Caco-2 (cell line): ENCODE measurements around the gene COG4. TPM values are rescaled to one million over a fixed set of nuclear protein-coding genes. Genes with fewer than 3 reads are reported as not detected.

ENCODE experiments used
- BruUV-seq: library from RNA; stranded (reverse); fragments of 400-500 nt; replicated peaks from 2 replicates; lab custom pipeline; 2021; lab: Mats Ljungman, UMichigan
- CTCF ChIA-PET: fragments of 300-600 bp; sonication (Branson Sonifier 250); formaldehyde crosslinking; loops from one replicate; lab custom pipeline; 2022; ENCODE audit warnings: antibody characterized with exemption; lab: Charles Lee
- POLR2A ChIA-PET: fragments of 300-600 bp; sonication (Branson Sonifier 250); formaldehyde crosslinking; loops from one replicate; lab custom pipeline; 2022; ENCODE audit warnings: antibody characterized with exemption; lab: Charles Lee
- DNase-seq, 2 experiments: peaks; one replicate each; pipeline versions ENCODE4 v3.0.0 to v3.0.0-alpha.2; 2020 to 2022
- H3K27me3 ChIP-seq: replicated peaks from 2 replicates; pipeline ENCODE4 v1.6.0; 2011; ENCODE audit warnings: low read length; ENCODE audit not compliant: control insufficient read depth, insufficient read depth
- H3K36me3 ChIP-seq: 2 replicates; pipeline ENCODE4 v1.5.1; 2011; ENCODE audit warnings: low read length; ENCODE audit not compliant: control insufficient read depth, insufficient read depth
- H3K4me1 ChIP-seq: fragments of 250-450 bp; sonication (Bioruptor Pico); 2 replicates; pipeline ENCODE4 v1.5.1; 2020; ENCODE audit warnings: mild to moderate bottlenecking
- H3K4me3 ChIP-seq: 2 replicates; pipeline ENCODE4 v1.5.1; 2011; ENCODE audit warnings: low read depth, mild to moderate bottlenecking, control low read depth, low read length
- H3K9me3 ChIP-seq: fragments of 250-450 bp; sonication (Bioruptor Pico); 2 replicates; pipeline ENCODE4 v1.5.1; 2020; ENCODE audit warnings: mild to moderate bottlenecking, moderate library complexity
- H3K27ac Mint-ChIP-seq: one replicate; pipeline ENCODE4 v1.8.0; 2022; ENCODE audit warnings: mixed read lengths; ENCODE audit not compliant: unreplicated experiment
- H3K27me3 Mint-ChIP-seq: one replicate; pipeline ENCODE4 v1.8.0; 2022; ENCODE audit warnings: mixed read lengths; ENCODE audit not compliant: insufficient read depth, unreplicated experiment
- H3K36me3 Mint-ChIP-seq: one replicate; pipeline ENCODE4 v1.8.0; 2022; ENCODE audit warnings: mild to moderate bottlenecking, mixed read lengths; ENCODE audit not compliant: insufficient read depth, unreplicated experiment
- H3K4me1 Mint-ChIP-seq: one replicate; pipeline ENCODE4 v1.8.0; 2022; ENCODE audit warnings: low read depth, mixed read lengths; ENCODE audit not compliant: unreplicated experiment
- H3K4me3 Mint-ChIP-seq: one replicate; pipeline ENCODE4 v1.8.0; 2022; ENCODE audit warnings: mild to moderate bottlenecking, moderate library complexity, mixed read lengths; ENCODE audit not compliant: unreplicated experiment
- H3K9me3 Mint-ChIP-seq: one replicate; pipeline ENCODE4 v1.8.0; 2022; ENCODE audit warnings: mixed read lengths; ENCODE audit not compliant: unreplicated experiment
- CTCF ChIP-seq, 2 experiments: fragments of 200-600 bp in 1 of 2; IDR thresholded peaks; 1 replicate in 1 of 2; 2 replicates in 1 of 2; pipeline versions ENCODE4 v1.5.1 to v1.8.0; 2011 to 2022; ENCODE audit warnings: antibody characterized with exemption in 1 of 2, control low read depth in 1 of 2, inconsistent platforms in 1 of 2, low read depth in 1 of 2, low read length in 1 of 2, mild to moderate bottlenecking in 1 of 2, moderate library complexity in 1 of 2; ENCODE audit not compliant: insufficient read depth in 1 of 2, severe bottlenecking in 1 of 2, unreplicated experiment in 1 of 2
- intact Hi-C: fragments of 100-400 bp; cut with micrococcal nuclease; formaldehyde crosslinking; loops from one replicate; pipeline ENCODE4 v1.10.0; 2022; ENCODE audit not compliant: unreplicated experiment
- total RNA-seq: library from RNA; stranded (reverse); gene quantifications from 2 replicates; pipeline ENCODE4 v1.2.3, GENCODE V29; 2022

COG4 gene
- total RNA-seq, 1 experiment from 2014 or later, result 88.5 TPM

- Mint-ChIP-seq H3K27ac (peak overlapping the region; percentile 35), H3K36me3 (peaks cover 17% of the 10 kb centered on the region), H3K27me3 (no peaks in the 10 kb centered on the region), H3K4me3 (no peak overlapping the region), H3K4me1 (no peaks in the 10 kb centered on the region), H3K9me3 (no peaks in the 10 kb centered on the region)
- H3K27me3 ChIP-seq, result no peaks in the 10 kb centered on the region; the same call in 1 of the 2 replicates
- DNase-seq, result no peak
- BruUV-seq, result TSS peak; percentile 10
- POLR2A ChIA-PET, result interaction anchor here (0.7 kb wide), 1 partner anchor 12 kb away, joined by 3 read pairs; no protein-coding TSS in a partner anchor
- intact Hi-C loops, result no loop called here
- H3K4me1 ChIP-seq, result peaks cover 8% of the 10 kb centered on the region
- no peak overlapping the region for H3K4me3 ChIP-seq
- peaks cover 3% of the 10 kb centered on the region for H3K36me3 ChIP-seq
- no peak for TF ChIP-seq CTCF (IDR thresholded peaks at IDR 0.05; ENCODE audit: insufficient read depth in 1 of 2, low read depth in 1 of 2, low read length in 1 of 2, severe bottlenecking in 1 of 2, unreplicated experiment in 1 of 2)
- CTCF ChIA-PET, result interaction anchor here (0.9 kb wide), 1 partner anchor 82 kb away, joined by 4 read pairs; no protein-coding TSS in a partner anchor
- H3K9me3 ChIP-seq, result no peaks in the 10 kb centered on the region
Measured at GRCh38 chr16:70476272-70477020, 46.9 kb downstream of the COG4 start.

GRCh38 chr16:70475054-70475871 lies 48.1 kb downstream of the COG4 start:
- no peak for DNase-seq
- H3K27me3 ChIP-seq, result no peaks in the 10 kb centered on the region; the same call in 1 of the 2 replicates
- H3K27me3 Mint-ChIP-seq, result no peaks in the 10 kb centered on the region
- peaks cover 16% of the 10 kb centered on the region for H3K36me3 Mint-ChIP-seq
- peaks cover 16% of the 10 kb centered on the region for H3K4me1 ChIP-seq
- no peaks in the 10 kb centered on the region for H3K9me3 Mint-ChIP-seq
- no peak overlapping the region for H3K4me3 ChIP-seq
- POLR2A ChIA-PET, result no interaction called here
- peaks cover 6% of the 10 kb centered on the region for H3K4me1 Mint-ChIP-seq
- H3K4me3 Mint-ChIP-seq, result no peak overlapping the region
- BruUV-seq, result no TSS peak
- intact Hi-C loops, result no loop called here
- no peaks in the 10 kb centered on the region for H3K9me3 ChIP-seq
- TF ChIP-seq CTCF (IDR thresholded peaks at IDR 0.05; ENCODE audit: insufficient read depth in 1 of 2, low read depth in 1 of 2, low read length in 1 of 2, severe bottlenecking in 1 of 2, unreplicated experiment in 1 of 2), result no peak
- CTCF ChIA-PET, result interaction anchor here (1.8 kb wide), 1 partner anchor 105 kb away, joined by 13 read pairs; no protein-coding TSS in a partner anchor
- no peak overlapping the region for H3K27ac Mint-ChIP-seq
- peaks cover 3% of the 10 kb centered on the region for H3K36me3 ChIP-seq
